Measurements from ENCODE around the gene MAU2.
"Not testable (repeated sequence)": the region's sequence is repeated elsewhere in the genome, so short reads cannot be mapped to it uniquely, and the experiment has no call there.

DNA sequence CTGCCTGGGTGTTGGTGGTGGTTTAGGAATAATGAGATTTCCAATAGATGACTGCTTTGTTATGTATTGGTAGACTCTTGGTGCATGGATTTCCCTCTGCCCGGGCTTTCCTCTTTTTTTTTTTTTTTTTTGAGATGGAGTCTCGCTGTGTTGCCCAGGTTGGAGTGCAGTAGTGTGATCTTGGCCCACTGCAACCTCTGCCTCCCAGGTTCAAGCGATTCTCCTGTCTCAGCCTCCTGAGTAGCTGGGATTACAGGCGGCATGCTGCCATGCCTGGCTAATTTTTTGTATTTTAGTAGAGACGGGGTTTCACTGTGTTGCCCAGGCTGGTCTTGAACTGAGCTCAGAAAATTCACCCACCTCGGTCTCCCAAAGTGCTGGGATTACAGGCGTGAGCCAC is 73.7 kb downstream of the MAU2 start:
- TF ChIP-seq, protein P1, sequence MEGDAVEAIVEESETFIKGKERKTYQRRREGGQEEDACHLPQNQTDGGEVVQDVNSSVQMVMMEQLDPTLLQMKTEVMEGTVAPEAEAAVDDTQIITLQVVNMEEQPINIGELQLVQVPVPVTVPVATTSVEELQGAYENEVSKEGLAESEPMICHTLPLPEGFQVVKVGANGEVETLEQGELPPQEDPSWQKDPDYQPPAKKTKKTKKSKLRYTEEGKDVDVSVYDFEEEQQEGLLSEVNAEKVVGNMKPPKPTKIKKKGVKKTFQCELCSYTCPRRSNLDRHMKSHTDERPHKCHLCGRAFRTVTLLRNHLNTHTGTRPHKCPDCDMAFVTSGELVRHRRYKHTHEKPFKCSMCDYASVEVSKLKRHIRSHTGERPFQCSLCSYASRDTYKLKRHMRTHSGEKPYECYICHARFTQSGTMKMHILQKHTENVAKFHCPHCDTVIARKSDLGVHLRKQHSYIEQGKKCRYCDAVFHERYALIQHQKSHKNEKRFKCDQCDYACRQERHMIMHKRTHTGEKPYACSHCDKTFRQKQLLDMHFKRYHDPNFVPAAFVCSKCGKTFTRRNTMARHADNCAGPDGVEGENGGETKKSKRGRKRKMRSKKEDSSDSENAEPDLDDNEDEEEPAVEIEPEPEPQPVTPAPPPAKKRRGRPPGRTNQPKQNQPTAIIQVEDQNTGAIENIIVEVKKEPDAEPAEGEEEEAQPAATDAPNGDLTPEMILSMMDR (IDR thresholded peaks at IDR 0.05) = not testable (repeated sequence)
- TF ChIP-seq EP300 (IDR thresholded peaks at IDR 0.05) = not testable (repeated sequence)
